ENCODE measurements around the gene IDH3B. TPM values are rescaled to one million over a fixed set of nuclear protein-coding genes. Genes with fewer than 3 reads are reported as not detected.

The IDH3B gene
- total RNA-seq, 1 experiment from 2014 or later = 261 TPM

DNA sequence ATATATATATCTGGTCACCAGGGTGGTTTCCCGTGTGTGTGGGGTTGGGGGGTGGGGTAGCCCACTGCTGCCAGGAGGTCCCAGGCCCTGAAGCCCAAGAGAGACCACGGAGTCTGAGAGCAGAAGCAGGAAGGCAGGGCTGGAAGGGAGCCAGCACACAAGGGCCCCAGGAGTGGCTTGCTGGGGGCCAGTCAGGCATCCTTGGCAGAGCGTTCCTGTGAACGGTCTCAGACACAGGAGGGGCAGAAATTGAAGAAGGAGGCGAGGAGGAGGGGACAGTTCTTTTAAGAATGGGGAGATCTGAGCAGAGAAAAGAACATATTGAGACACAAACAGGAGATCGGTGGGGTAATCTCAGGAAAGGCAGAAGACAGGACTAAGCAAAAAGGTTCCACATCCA, 26.7 kb upstream of the IDH3B start:
- no peak overlapping the region for H3K4me2 ChIP-seq (ENCODE audit: low read length)
- H3K4me3 ChIP-seq (ENCODE audit: low read length) = no peak overlapping the region
- no peaks in the 10 kb centered on the region for H3F3A ChIP-seq (ENCODE audit: low read length, unreplicated experiment)
- ChIA-PET CTCF (no interaction called here), POLR2A (ENCODE audit: unreplicated experiment) (no interaction called here)
- H3K9me3 ChIP-seq (ENCODE audit: low read length) = no peaks in the 10 kb centered on the region
- H3K9me2 ChIP-seq (replicated peaks; ENCODE audit: low read length) = no peaks in the 10 kb centered on the region
- no peak for DNase-seq
- TF ChIP-seq, protein P1, sequence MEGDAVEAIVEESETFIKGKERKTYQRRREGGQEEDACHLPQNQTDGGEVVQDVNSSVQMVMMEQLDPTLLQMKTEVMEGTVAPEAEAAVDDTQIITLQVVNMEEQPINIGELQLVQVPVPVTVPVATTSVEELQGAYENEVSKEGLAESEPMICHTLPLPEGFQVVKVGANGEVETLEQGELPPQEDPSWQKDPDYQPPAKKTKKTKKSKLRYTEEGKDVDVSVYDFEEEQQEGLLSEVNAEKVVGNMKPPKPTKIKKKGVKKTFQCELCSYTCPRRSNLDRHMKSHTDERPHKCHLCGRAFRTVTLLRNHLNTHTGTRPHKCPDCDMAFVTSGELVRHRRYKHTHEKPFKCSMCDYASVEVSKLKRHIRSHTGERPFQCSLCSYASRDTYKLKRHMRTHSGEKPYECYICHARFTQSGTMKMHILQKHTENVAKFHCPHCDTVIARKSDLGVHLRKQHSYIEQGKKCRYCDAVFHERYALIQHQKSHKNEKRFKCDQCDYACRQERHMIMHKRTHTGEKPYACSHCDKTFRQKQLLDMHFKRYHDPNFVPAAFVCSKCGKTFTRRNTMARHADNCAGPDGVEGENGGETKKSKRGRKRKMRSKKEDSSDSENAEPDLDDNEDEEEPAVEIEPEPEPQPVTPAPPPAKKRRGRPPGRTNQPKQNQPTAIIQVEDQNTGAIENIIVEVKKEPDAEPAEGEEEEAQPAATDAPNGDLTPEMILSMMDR (conservative IDR thresholded peaks at IDR 0.05; ENCODE audit: low read depth, low read length) = no peak
- TF ChIP-seq EZH2 (IDR thresholded peaks at IDR 0.05; ENCODE audit: low read length, unreplicated experiment) (no peak), EZH2phosphoT487 (IDR thresholded peaks at IDR 0.05; ENCODE audit: borderline replicate concordance, low read length) (no peak)
- peaks cover 3% of the 10 kb centered on the region; the same call in 1 of the 2 replicates for H3K4me1 ChIP-seq (ENCODE audit: insufficient read depth, low read length)
- no TSS peak for BruUV-seq (replicated peaks)
- no peak overlapping the region for H3K9ac ChIP-seq (ENCODE audit: low read length)
- H2AFZ ChIP-seq (ENCODE audit: low read length) = no peak overlapping the region
- no peak overlapping the region for H3K27ac ChIP-seq (ENCODE audit: low read length)
- intact Hi-C loops (cut with micrococcal nuclease) = no loop called here
- H4K20me1 ChIP-seq (ENCODE audit: low read length) = no peaks in the 10 kb centered on the region
- H3K27me3 ChIP-seq (ENCODE audit: low read length) = peaks cover 47% of the 10 kb centered on the region
- no peaks in the 10 kb centered on the region for H3K79me2 ChIP-seq (ENCODE audit: low read length)
- no peaks in the 10 kb centered on the region for H3K36me3 ChIP-seq (ENCODE audit: low read depth, low read length)
- no peak for ATAC-seq

DNA sequence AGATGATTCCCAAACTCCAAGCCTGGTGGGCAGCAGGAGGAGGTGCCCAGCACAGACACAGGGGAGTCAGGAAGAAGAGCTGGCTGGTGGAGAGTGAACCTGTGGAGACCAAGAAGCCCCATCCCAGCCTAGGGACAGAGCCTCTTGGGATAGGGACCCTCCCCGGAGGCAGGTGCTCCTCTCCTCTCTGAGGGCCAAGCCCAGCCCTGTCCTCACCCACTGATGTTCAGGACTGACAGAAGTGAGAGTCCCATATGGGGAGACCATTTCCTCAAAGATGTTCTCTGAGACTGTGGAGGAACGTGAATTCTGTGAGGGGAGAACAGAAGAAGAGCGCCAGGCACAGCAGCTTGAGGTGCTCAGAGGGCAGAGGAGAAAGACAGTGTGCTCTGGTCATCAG, 26.2 kb upstream of the IDH3B start:
- H3K27ac ChIP-seq (ENCODE audit: low read length) = no peak overlapping the region
- H3K4me3 ChIP-seq (ENCODE audit: low read length) = no peak overlapping the region
- POLR2A ChIA-PET (ENCODE audit: unreplicated experiment) = no interaction called here
- BruUV-seq (replicated peaks) = no TSS peak
- CTCF ChIA-PET = no interaction called here
- H3K9me2 ChIP-seq (replicated peaks; ENCODE audit: low read length) = no peaks in the 10 kb centered on the region
- H3K4me2 ChIP-seq (ENCODE audit: low read length) = no peak overlapping the region
- no peaks in the 10 kb centered on the region for H4K20me1 ChIP-seq (ENCODE audit: low read length)
- H3F3A ChIP-seq (ENCODE audit: low read length, unreplicated experiment) = no peaks in the 10 kb centered on the region
- no peak for ATAC-seq
- no peak overlapping the region for H2AFZ ChIP-seq (ENCODE audit: low read length)
- no peaks in the 10 kb centered on the region for H3K9me3 ChIP-seq (ENCODE audit: low read length)
- H3K36me3 ChIP-seq (ENCODE audit: low read depth, low read length) = no peaks in the 10 kb centered on the region
- TF ChIP-seq EZH2 (IDR thresholded peaks at IDR 0.05; ENCODE audit: low read length, unreplicated experiment) (no peak), EZH2phosphoT487 (IDR thresholded peaks at IDR 0.05; ENCODE audit: borderline replicate concordance, low read length) (no peak)
- TF ChIP-seq, protein P1 (conservative IDR thresholded peaks at IDR 0.05; ENCODE audit: low read depth, low read length) = no peak
- DNase-seq = no peak
- intact Hi-C loops (cut with micrococcal nuclease) = no loop called here
- no peak overlapping the region for H3K9ac ChIP-seq (ENCODE audit: low read length)
- peaks cover 42% of the 10 kb centered on the region for H3K27me3 ChIP-seq (ENCODE audit: low read length)
- H3K79me2 ChIP-seq (ENCODE audit: low read length) = no peaks in the 10 kb centered on the region
- H3K4me1 ChIP-seq (ENCODE audit: insufficient read depth, low read length) = peaks cover 3% of the 10 kb centered on the region; the same call in 1 of the 2 replicates

DNA sequence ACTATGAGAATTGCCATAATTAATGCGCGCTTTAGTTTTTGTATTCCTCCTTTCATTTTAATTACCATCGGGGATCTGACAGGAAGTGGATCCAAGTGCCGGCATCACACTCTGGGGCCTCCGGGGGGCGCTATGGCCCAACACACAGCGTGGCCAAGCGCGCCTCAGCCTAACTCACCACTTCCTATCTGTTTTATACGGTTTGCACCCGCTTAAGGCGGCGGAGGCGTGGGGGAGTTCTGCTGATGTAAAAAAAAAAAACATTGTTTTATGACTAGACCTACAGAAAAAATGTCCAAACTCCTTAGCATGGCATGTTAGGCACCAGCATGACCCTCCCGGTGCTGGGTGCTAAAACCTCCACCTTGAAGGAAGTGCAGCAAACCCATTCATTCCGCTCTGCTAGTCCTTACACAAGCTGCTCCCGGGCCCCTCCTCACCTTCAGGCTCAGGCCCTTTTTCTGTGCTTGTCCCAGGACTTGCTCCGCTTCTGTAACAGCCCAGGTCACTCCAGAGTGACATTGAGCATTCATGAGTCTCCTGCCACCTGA, 24.1 kb upstream of the IDH3B start:
- H3K79me2 ChIP-seq (ENCODE audit: low read length) = no peaks in the 10 kb centered on the region

More for the DNA sequence above, 24.1 kb upstream of the IDH3B start:
- H2AFZ ChIP-seq (ENCODE audit: low read length) = no peak overlapping the region
- no peaks in the 10 kb centered on the region for H3K36me3 ChIP-seq (ENCODE audit: low read depth, low read length)
- DNase-seq (peak; percentile 37), ATAC-seq (no peak)
- no peak overlapping the region for H3K4me3 ChIP-seq (ENCODE audit: low read length)
- H3F3A ChIP-seq (ENCODE audit: low read length, unreplicated experiment) = no peaks in the 10 kb centered on the region
- no peak overlapping the region for H3K4me2 ChIP-seq (ENCODE audit: low read length)
- H3K9me2 ChIP-seq (replicated peaks; ENCODE audit: low read length) = no peaks in the 10 kb centered on the region
- ChIA-PET POLR2A (ENCODE audit: unreplicated experiment) (no interaction called here), CTCF (no interaction called here)
- H3K9ac ChIP-seq (ENCODE audit: low read length) = no peak overlapping the region
- no peaks in the 10 kb centered on the region for H3K9me3 ChIP-seq (ENCODE audit: low read length)
- TF ChIP-seq, protein P1 (conservative IDR thresholded peaks at IDR 0.05; ENCODE audit: low read depth, low read length) = peak; percentile 79
- TF ChIP-seq EZH2 (IDR thresholded peaks at IDR 0.05; ENCODE audit: low read length, unreplicated experiment) (no peak), EZH2phosphoT487 (IDR thresholded peaks at IDR 0.05; ENCODE audit: borderline replicate concordance, low read length) (no peak)
- H3K4me1 ChIP-seq (ENCODE audit: insufficient read depth, low read length) = peaks cover 3% of the 10 kb centered on the region; the same call in 1 of the 2 replicates
- intact Hi-C loops (cut with micrococcal nuclease) = no loop called here
- BruUV-seq (replicated peaks) = no TSS peak
- H3K27me3 ChIP-seq (ENCODE audit: low read length) = peaks cover 23% of the 10 kb centered on the region
- H3K27ac ChIP-seq (ENCODE audit: low read length) = no peak overlapping the region
- H4K20me1 ChIP-seq (ENCODE audit: low read length) = no peaks in the 10 kb centered on the region

Data from PC-3 (cell line).